Ishikawa (cell line): ENCODE measurements around the gene DGCR8.

ENCODE experiments used
- CEBPB ChIP-seq: IDR thresholded peaks from 2 replicates; pipeline ENCODE4 v1.6.1; 2012
- CREB1 ChIP-seq: IDR thresholded peaks from 2 replicates; pipeline ENCODE4 v1.6.1; 2012; ENCODE audit warnings: low read depth
- EGR1 ChIP-seq: IDR thresholded peaks from 2 replicates; pipeline ENCODE4 v1.6.1; 2012
- EP300 ChIP-seq: IDR thresholded peaks from 2 replicates; pipeline ENCODE4 v1.6.1; 2012; ENCODE audit warnings: borderline replicate concordance
- FOXM1 ChIP-seq: IDR thresholded peaks from 2 replicates; pipeline ENCODE4 v1.6.1; 2012; ENCODE audit warnings: low read depth, borderline replicate concordance
- MAX ChIP-seq: IDR thresholded peaks from 2 replicates; pipeline ENCODE4 v1.6.1; 2012
- NFIC ChIP-seq: IDR thresholded peaks from 2 replicates; pipeline ENCODE4 v1.6.1; 2012
- RAD21 ChIP-seq: IDR thresholded peaks from 2 replicates; pipeline ENCODE4 v1.6.1; 2012; ENCODE audit warnings: low read depth
- REST ChIP-seq: IDR thresholded peaks from 2 replicates; pipeline ENCODE4 v1.6.1; 2012; ENCODE audit warnings: low read depth, mild to moderate bottlenecking
- TAF1 ChIP-seq: IDR thresholded peaks from 2 replicates; pipeline ENCODE4 v1.6.1; 2012; ENCODE audit warnings: low read depth, mild to moderate bottlenecking
- TCF12 ChIP-seq: IDR thresholded peaks from 2 replicates; pipeline ENCODE4 v1.6.1; 2012; ENCODE audit warnings: low read depth
- TEAD4 ChIP-seq: IDR thresholded peaks from 2 replicates; pipeline ENCODE4 v1.6.1; 2012
- USF1 ChIP-seq: IDR thresholded peaks from 2 replicates; pipeline ENCODE4 v1.6.1; 2012
- YY1 ChIP-seq: IDR thresholded peaks from 2 replicates; pipeline ENCODE4 v1.6.1; 2012; ENCODE audit warnings: low read depth
- ZBTB7A ChIP-seq: IDR thresholded peaks from 2 replicates; pipeline ENCODE4 v1.6.1; 2012; ENCODE audit warnings: low read depth

The DGCR8 gene

GRCh38 chr22:20066617-20067383 is 13.2 kb upstream of the DGCR8 start:
- TF ChIP-seq USF1, result no peak
- no peak for TF ChIP-seq EGR1
- TF ChIP-seq FOXM1, result no peak
- TF ChIP-seq EP300, result no peak
- no peak for TF ChIP-seq TAF1
- TF ChIP-seq CREB1, result no peak
- TF ChIP-seq TCF12, result no peak
- no peak for TF ChIP-seq CEBPB
- TF ChIP-seq YY1, result no peak
- TF ChIP-seq TEAD4, result no peak
- no peak for TF ChIP-seq MAX
- TF ChIP-seq NFIC, result no peak
- TF ChIP-seq REST, result no peak
- TF ChIP-seq ZBTB7A, result no peak
- TF ChIP-seq RAD21, result no peak

- TF ChIP-seq TAF1 (no peak), TEAD4 (no peak), CREB1 (no peak), FOXM1 (no peak), YY1 (no peak), EP300 (no peak), CEBPB (no peak), ZBTB7A (no peak), NFIC (no peak), MAX (no peak), RAD21 (no peak)
Observed at GRCh38 chr22:20068640-20069039, 11.4 kb upstream of the DGCR8 start.

- no peak for TF ChIP-seq RAD21
- no peak for TF ChIP-seq NFIC
- TF ChIP-seq USF1, result no peak
- TF ChIP-seq REST, result no peak
- TF ChIP-seq TAF1, result no peak
- no peak for TF ChIP-seq CEBPB
- TF ChIP-seq MAX, result no peak
- no peak for TF ChIP-seq ZBTB7A
- TF ChIP-seq YY1, result no peak
- no peak for TF ChIP-seq TCF12
- no peak for TF ChIP-seq EGR1
Observed at GRCh38 chr22:20069331-20070042, 10.6 kb upstream of the DGCR8 start.

- TF ChIP-seq RAD21 (no peak), TEAD4 (no peak), EP300 (no peak), YY1 (no peak), REST (no peak), ZBTB7A (no peak), EGR1 (no peak), CREB1 (no peak), NFIC (no peak), MAX (no peak), TAF1 (no peak), FOXM1 (no peak), USF1 (no peak)
Observed at GRCh38 chr22:20071524-20071972, 8.5 kb upstream of the DGCR8 start.
